GM10248 (cell line): ENCODE results near the gene LHFPL3.

Experiments used
- CTCF ChIA-PET: fragments of 300-600 bp; sonication (Branson Sonifier 250); formaldehyde crosslinking; extraction: SDS; loops from one replicate; lab custom pipeline; 2021; ENCODE audit warnings: antibody characterized with exemption; lab: Yijun Ruan, JAX
- POLR2A ChIA-PET: fragments of 350-650 bp; sonication (Branson Sonifier 250); formaldehyde crosslinking; extraction: SDS; loops from one replicate; lab custom pipeline; 2020; ENCODE audit warnings: antibody characterized with exemption; lab: Yijun Ruan, JAX
- DNase-seq: peaks from one replicate; pipeline ENCODE4 v3.0.0; 2012; ENCODE audit errors: extremely low spot score
- TF ChIP-seq, protein P1 (sequence below): IDR thresholded peaks from 2 replicates; pipeline ENCODE4 v1.5.1; 2012; ENCODE audit warnings: mild to moderate bottlenecking, low read depth; ENCODE audit errors: extremely low read depth, missing control alignments, control extremely low read depth

Gene LHFPL3

DNA sequence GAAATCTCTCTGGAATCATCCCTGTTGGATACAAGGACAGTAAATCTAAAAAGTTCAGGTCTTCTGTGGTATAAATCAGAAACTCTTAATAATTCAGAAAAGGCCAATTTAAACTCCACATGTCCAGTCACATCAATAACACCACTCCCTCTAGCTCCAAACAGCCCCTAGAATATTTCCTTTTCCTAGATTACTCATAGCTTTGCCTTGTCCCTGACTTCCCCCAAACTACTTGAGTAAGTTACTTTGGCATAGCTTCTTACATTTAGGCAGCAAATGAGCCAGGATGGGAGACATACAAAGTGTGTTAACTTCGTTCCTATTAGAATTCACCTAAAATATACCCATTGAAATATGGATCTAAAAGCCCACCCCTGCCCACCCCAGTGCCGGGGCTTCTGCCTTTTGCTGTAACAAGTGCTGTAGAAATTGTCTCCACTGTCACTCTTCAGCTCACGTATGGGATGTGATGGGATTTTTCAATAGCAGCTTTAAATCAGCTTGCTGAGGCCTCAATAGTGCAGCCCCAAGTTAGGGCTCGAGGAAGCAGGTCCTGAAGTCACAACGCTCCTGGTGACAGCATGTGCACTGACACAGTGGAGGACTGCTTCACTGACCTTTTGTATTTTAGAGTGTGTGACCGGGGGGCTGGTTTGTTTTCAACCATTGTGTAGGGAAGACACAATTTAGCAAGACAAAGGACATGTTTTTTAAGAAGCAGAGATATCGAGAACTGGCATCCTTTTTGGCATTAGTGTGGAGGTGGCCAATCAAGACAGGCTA, 467.4 kb downstream of the LHFPL3 start:
- ChIA-PET POLR2A (no interaction called here), CTCF (no interaction called here)

DNA sequence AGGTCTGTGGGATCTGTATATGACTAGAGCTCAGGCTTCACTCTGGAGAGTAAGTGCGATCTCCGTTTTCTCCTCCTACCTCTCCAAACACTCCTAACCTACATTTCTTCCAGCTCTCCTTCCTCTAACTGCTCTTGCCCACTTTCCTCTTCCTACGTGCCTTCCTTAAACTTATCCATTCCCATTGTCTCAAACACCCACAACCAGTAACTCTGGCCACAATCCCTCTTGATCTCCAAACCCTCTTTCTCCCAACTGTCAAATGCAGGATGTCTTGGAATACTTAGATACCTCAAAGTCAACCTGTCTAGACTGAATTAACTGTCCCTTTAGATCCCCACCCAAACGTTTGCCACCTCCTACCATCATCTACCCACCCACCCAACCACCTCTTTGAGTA, 471.9 kb downstream of the LHFPL3 start:
- no peak for DNase-seq
- POLR2A ChIA-PET = no interaction called here
- CTCF ChIA-PET = interaction anchor here (1.2 to 1.6 kb wide), 2 partner anchors 9 to 10 kb away, joined by 3 to 10 read pairs; no protein-coding TSS in a partner anchor
- TF ChIP-seq, protein P1, sequence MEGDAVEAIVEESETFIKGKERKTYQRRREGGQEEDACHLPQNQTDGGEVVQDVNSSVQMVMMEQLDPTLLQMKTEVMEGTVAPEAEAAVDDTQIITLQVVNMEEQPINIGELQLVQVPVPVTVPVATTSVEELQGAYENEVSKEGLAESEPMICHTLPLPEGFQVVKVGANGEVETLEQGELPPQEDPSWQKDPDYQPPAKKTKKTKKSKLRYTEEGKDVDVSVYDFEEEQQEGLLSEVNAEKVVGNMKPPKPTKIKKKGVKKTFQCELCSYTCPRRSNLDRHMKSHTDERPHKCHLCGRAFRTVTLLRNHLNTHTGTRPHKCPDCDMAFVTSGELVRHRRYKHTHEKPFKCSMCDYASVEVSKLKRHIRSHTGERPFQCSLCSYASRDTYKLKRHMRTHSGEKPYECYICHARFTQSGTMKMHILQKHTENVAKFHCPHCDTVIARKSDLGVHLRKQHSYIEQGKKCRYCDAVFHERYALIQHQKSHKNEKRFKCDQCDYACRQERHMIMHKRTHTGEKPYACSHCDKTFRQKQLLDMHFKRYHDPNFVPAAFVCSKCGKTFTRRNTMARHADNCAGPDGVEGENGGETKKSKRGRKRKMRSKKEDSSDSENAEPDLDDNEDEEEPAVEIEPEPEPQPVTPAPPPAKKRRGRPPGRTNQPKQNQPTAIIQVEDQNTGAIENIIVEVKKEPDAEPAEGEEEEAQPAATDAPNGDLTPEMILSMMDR = no peak

More for the DNA sequence above, 467.4 kb downstream of the LHFPL3 start:
- TF ChIP-seq, protein P1 = no peak
- no peak for DNase-seq

DNA sequence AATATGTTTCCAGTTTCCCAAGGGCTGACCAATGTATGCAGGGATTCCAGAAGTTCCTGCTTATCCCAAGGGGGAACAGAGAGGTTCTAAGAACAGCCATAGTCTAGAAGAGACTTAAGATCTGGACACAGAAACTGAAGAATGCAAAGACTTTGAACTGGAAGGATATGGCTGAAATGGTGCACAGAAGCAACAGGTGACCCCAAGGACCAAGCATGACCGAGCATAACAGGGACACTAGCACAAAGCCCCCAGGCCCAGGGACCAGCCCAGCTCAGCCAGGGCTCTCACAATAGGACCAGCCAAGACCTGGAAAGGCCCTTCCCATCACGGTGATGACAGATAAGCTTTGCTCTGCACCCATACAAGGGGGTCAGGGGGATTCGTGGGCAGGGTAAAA, 472.6 kb downstream of the LHFPL3 start:
- TF ChIP-seq, protein P1 = no peak
- DNase-seq = no peak
- POLR2A ChIA-PET = no interaction called here
- CTCF ChIA-PET = interaction anchor here (2.1 kb wide), 2 partner anchors 12 to 47 kb away, joined by 5 read pairs; no protein-coding TSS in a partner anchor

DNA sequence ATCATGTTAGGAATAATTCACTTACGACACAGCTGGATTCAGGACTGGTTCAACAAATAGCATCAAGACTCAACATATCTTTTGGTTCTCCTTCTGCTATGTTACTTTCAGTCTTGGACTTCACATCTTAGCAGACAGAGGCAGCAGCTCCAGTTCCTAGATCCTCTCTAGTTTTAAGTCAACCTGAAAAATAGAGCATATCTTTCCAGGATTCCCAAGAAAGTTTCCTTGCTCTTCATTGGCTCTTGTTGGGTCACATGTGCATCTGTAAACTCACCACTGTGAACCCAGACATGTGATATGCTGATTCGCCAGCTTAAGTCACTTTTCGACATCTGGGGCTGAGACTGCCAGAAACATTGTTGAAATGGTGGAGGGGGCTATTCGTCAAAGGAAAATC, 475.5 kb downstream of the LHFPL3 start:
- ChIA-PET POLR2A (no interaction called here), CTCF (interaction anchor here (0.9 to 1.1 kb wide), 2 partner anchors 11 to 18 kb away, joined by 3 read pairs; no protein-coding TSS in a partner anchor)
- DNase-seq = no peak
- TF ChIP-seq, protein P1 = no peak

DNA sequence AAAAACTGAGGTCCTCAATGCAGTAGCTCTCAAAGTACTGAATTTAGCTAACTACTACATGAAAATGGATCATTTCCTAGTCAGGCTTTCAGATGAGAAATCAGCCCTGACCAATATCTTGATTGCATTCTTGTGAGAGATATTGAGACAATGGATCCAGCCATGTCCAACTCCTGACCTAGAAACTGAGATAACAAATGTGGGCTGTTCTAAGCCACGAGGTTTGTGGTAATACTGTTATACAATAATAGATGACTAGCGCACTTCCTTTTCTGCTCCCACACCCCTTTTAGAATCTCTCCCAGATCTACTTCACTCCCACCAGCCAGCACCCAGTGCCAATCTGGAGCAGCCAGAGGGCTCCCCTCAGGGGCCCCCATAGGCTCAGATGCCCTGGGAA, 476.3 kb downstream of the LHFPL3 start:
- ChIA-PET CTCF (interaction anchor here (0.9 kb wide), 1 partner anchor 19 kb away, joined by 3 read pairs; no protein-coding TSS in a partner anchor), POLR2A (no interaction called here)
- DNase-seq = no peak
- TF ChIP-seq, protein P1 = no peak

DNA sequence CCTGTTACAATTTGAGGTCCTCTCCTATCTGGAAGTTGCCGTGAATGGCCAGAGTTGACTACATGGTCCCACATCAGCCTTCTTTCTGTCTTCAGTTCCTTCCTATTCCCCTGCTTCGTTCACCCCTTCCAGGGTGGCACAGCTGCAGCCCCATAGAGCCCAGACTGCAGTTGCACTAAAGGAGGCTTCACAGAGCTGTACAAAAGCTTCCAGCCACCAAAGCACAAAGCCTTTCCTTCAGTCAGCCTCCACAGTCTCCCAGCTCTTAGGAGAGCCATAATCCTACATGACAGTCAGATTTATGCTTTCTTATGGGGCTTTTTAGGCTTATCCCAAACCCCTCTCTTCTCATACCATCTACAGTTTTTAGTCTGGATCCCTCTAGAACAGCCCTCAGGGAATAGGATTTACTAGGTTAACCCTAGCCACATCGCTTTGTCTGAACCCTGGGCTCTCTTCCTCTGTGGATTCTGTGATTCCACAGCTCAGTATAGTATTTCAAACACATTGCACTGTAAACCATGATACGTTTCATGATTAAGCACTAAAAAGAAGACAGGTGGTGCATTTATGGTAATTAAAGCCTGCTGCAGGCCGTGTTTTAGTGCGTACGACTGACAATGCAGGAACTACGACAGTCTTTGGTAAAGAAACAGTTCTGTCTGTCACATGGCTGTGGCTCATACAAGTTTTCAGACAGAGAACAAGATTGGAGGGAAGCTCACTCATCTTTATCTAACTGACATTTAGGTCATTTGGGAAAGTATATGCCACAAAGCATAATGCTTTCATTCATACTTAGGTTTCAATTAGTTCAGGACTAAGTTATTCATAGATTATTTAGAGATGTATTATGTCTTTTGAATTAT, 477.3 kb downstream of the LHFPL3 start:
- ChIA-PET CTCF (no interaction called here), POLR2A (no interaction called here)
- TF ChIP-seq, protein P1 = no peak
- no peak for DNase-seq
